Brain pericyte (primary cell): ENCODE data around the gene SPIN1.

Experiments
- DNase-seq: peaks from one replicate; pipeline ENCODE4 v3.0.0-alpha.2; 2012; ENCODE audit warnings: low read depth, low spot score

The SPIN1 gene

GRCh38 chr9:88388886-88389605, 802 bp downstream of the SPIN1 start:
- DNase-seq: no peak

GRCh38 chr9:88390371-88390990, 2.2 kb downstream of the SPIN1 start:
- DNase-seq: no peak

DNA sequence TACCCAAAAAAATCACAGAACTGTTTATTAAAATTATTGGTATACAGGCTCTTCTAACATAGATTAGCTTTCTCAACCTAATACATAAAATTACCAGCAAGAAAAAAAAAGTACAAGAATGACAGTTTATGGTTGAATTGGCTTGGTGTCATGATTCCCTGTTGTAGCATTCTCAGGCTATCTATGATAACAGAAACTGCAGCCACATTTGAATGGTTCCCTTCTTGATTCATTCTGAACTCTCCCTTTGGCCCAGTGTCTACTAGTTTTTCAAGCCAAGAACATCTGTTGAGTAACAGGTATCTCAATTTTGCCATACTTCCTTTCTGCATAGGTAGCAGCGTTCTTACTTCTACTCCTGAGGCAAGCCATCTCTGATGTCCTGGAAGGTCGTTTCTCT, 3.0 kb downstream of the SPIN1 start:
- no peak for DNase-seq

GRCh38 chr9:88391921-88392320, 3.7 kb downstream of the SPIN1 start:
- DNase-seq: no peak

DNA sequence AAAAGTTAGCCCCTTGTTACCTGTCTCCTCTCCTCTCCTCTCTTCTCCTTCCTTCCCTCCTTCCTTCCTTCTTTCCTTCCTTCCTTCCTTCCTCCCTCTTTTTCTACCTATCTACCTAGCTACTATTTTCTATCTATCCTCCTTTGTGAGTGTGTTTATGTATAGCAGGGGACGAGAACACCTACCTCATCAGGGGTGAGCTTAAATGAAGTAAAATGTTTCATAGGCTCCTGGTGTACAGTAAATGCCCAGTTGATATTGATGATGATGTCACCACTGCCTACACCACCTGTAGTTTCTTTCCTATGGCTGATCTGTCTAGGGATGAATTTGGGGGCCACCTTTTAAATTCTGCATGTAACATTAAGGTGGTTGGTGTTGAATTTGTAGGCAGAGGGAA, 4.3 kb downstream of the SPIN1 start:
- no peak for DNase-seq

DNA sequence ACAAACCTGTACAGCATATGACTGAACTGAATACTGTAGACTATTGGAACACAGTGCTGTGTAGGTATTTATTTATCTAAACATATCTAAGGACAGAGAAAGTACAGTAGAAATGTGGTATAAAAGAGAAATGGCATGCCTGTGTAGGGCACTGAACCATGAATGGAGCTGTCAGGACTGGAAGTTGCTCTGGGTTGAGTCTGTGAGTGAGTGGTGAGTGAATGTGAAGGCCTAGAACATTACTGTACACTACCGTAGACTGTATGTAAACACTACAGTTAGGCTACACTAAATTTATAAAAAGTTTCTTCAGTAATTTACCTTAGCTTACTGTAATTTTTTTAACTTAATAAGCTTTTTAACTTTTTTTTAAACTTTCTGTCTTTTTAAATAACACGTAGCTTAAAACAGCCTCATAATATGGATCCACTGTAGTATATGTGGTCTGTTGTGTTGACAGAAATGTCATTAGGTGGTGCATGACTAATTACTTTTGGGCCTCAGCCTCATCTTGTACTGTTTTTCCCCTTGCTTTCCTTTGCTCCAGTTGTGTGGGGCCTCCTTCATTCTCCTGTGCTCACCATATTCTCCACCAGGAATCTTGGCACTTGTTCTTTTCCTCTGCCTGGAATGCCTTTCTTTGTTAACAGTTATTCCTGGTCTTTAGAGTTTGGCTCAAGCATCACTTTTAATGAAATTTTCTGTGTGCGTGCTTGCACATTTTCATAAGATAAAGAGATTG, 8.8 kb downstream of the SPIN1 start:
- no peak for DNase-seq

GRCh38 chr9:88398016-88398415, 9.8 kb downstream of the SPIN1 start:
- no peak for DNase-seq

- no peak for DNase-seq
These were observed 11.7 kb downstream of the SPIN1 start for GRCh38 chr9:88399966-88400365.

DNA sequence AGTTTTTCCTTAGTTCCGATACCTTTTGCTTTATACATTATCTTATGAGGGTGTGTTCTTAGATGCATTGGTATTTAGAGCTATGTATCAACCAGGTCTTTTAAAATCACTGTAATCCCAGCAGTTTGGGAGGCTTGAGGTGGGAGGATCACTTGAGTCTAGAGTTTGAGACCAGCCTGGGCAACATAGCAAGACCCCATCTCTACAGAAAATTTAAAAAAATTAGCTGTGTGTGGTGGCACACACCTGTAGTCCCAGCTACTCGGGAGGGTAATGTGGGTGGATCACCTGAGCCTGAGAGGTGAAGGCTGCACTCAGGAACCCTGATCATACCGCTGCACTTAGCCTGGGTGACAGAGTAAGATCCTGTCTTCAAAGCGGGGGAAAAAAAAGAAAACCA, 15.1 kb downstream of the SPIN1 start:
- no peak for DNase-seq

- DNase-seq: no peak
These were observed 17.8 kb downstream of the SPIN1 start for GRCh38 chr9:88406051-88406450.

- DNase-seq: no peak
These were observed 23.2 kb downstream of the SPIN1 start for GRCh38 chr9:88411471-88411870.

- DNase-seq: no peak
These were observed 26.1 kb downstream of the SPIN1 start for GRCh38 chr9:88414298-88414697.

- no peak for DNase-seq
These were observed 29.8 kb downstream of the SPIN1 start for GRCh38 chr9:88418025-88418424.

GRCh38 chr9:88418715-88419540, 30.7 kb downstream of the SPIN1 start:
- DNase-seq: no peak

DNA sequence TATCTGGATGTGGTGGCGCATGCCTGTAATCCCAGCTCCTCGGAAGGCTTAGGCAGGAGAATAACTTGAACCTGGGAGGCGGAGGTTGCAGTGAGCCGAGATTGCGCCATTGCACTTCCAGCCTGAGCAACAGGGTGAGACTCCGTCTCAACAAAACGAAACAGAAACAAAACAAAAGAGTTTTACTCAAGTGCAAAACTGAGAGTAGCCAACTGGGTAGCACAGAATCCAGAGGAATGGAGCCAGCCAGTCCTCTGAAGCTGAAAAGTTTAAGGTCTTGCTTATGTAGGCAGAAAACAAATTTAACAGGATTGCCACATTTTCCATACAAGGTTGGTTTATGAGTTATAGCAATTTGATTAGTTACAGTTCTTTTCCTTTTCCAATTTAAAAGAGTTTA, 32.0 kb downstream of the SPIN1 start:
- DNase-seq: no peak

DNA sequence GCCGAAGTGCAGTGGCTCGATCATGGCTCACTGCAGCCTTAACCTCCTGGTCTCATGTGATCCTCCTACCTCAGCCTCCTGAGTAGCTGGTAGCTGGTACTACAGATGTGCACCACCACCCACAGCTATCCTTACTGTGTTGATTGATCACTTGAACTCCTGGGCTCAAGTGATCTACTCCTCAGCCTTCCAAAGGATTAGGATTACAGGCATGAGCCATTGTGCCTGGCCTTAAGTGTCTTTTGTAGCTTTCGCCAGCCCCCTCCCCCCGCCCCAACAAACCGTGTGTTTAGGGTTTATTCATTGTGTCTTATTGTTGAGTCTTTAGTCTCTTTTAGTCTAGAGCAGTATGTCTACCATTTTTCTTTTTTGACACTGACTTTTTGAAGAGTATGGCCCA, 33.1 kb downstream of the SPIN1 start:
- no peak for DNase-seq

- DNase-seq: no peak
These were observed 37.3 kb downstream of the SPIN1 start for GRCh38 chr9:88425538-88425950.

DNA sequence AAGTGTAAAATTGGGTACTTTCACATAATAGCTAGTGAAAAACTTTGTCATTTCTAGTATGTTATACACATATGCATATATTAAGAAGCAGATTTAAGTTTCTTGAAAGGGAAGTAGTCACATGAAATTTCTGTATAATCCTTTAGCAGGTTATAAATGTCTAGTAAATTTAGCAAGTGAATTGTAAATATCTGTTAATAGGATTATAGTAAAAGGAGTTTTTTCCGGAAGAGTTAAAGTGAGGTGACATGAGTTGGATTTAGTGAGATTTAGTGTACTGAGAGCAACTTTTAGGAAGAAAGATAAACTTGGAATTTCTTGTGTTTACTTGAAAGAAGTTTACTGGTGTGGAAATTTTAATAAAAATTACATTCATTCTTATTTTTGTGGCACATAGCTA, 38.4 kb downstream of the SPIN1 start:
- DNase-seq: no peak

DNA sequence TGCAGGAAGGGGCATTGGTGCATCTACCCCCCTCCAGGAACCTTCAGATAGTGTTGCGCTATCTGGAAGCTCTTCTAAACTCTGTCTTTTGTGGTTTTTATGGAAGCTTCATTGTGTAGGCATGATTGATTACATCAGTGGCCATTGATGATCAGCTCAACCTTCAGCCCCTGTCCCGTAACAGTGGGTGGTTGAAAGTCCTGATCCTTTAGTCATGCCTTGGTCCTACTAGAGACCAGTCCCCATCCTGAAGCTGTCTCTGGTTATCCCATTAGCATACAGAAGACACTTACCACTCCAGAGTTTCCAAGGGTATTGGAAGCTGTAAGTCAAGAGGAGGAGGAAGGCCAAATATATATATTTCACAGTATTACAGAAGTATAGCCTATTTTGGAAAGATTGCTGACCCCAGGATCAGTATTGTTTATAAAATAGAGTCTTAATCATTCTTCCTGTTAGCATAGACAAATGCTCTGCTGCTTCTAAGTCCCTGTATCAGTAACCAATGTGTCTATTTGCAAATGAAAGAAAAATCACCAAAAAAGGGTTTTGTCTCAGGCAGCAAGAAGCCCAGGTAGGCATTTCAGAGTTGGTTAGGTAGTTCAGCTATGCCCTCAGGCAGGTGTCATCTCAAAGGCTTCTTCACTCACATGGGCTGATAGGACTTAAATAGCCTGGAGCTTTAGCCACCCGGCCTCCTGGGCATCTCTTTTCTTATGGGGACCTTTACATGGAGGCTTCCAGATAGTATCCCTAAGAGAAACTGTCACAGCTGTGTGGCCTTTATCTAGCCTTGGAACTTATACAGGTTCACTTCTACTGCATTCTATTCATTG, 41.6 kb downstream of the SPIN1 start:
- DNase-seq: no peak

DNA sequence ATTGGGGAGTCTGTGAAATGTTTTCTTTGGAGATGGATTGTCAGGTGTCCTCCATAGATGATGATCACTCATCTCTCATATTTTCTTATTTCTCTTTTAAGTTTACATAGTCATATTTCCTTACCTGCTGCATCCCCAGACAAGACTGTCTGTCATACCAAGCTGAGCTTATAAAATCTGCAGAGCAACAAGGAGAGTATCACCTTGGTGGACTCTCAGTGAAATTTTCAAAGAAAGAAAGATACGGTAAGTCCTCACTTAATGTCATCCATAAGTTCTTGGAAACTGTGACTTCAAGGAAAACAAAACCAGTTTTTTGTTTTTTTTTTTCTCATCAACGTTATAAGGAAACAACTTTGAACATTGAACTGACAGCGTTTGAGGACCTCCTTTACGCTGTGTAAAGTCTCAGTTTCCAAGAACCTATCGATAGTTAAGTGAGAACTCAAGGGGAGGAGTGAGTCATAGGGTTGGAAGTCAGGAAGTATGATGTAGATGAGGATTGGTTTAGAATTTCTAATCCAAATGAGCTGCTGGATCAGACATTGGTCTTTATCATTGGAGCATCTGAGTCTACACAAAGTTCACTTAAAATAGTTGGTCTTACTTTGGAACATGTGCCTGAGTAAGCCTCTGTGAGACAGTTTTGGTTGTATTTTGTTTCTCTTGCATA, 45.5 kb downstream of the SPIN1 start:
- DNase-seq: no peak

- no peak for DNase-seq
These were observed 47.1 kb downstream of the SPIN1 start for GRCh38 chr9:88435336-88435735.
